K562 (cell line): ENCODE measurements around the gene NHS. TPM values are rescaled to one million over a fixed set of nuclear protein-coding genes. Genes with fewer than 3 reads are reported as not detected.
"Not testable (repeated sequence)": the region's sequence is repeated elsewhere in the genome, so short reads cannot be mapped to it uniquely, and the experiment has no call there.

Source experiments
- ATAC-seq: fragments of 200-7000 bp; cut with Tn5 transposase; 3 replicates; pipeline ENCODE4 v1.9.1; 2020; ENCODE audit warnings: moderate library complexity
- BruUV-seq: library from RNA; stranded (reverse); fragments of 400-500 nt; replicated peaks from 2 replicates; lab custom pipeline; 2021; lab: Mats Ljungman, UMichigan
- CTCF ChIA-PET: fragments of 300-600 bp; formaldehyde crosslinking; extraction: SDS; loops from one replicate; lab custom pipeline; 2021; ENCODE audit warnings: low intra/inter-chr PET ratio; lab: Yijun Ruan, JAX
- POLR2A ChIA-PET: fragments of 300-600, 350-650 bp; sonication (Branson Sonifier 250); formaldehyde crosslinking; extraction: SDS; loops from one replicate; lab custom pipeline; 2021; ENCODE audit warnings: antibody characterized with exemption, inconsistent platforms; lab: Yijun Ruan, JAX
- DNase-seq, 4 experiments: peaks; one replicate each; pipeline versions ENCODE4 v3.0.0 to v3.0.0-alpha.2; 2011 to 2018; ENCODE audit warnings: low spot score in 3 of 4, mixed read lengths in 3 of 4; ENCODE audit errors: extremely low read depth in 1 of 4
- FAIRE-seq: peaks from 2 replicates; lab custom pipeline; 2011; peaks lifted over from hg19 to GRCh38; lab: Jason Lieb, UNC
- H2AFZ ChIP-seq: 2 replicates; pipeline ENCODE4 v1.6.0; 2011; ENCODE audit warnings: low read depth, low read length, control low read depth, inconsistent platforms
- H3K27ac ChIP-seq: fragments of 200-600 bp; 3 replicates; pipeline ENCODE4 v1.8.0; 2011; ENCODE audit warnings: low read depth, mild to moderate bottlenecking, control low read depth, inconsistent platforms, low read length, moderate library complexity, mixed read lengths; ENCODE audit errors: extremely low read depth
- H3K27me3 ChIP-seq, 2 experiments: fragments of 300-600 bp in 1 of 2; 2 replicates in 1 of 2; 3 replicates in 1 of 2; pipeline versions ENCODE4 v1.6.0 to v1.8.0; 2011; ENCODE audit warnings: inconsistent platforms in 2 of 2, low read length in 2 of 2, mild to moderate bottlenecking in 1 of 2, mixed read lengths in 1 of 2, moderate library complexity in 1 of 2; ENCODE audit not compliant: control insufficient read depth in 2 of 2, insufficient read depth in 2 of 2
- H3K36me3 ChIP-seq: fragments of 300-600 bp; 3 replicates; pipeline ENCODE4 v1.8.0; 2011; ENCODE audit warnings: mild to moderate bottlenecking, low read length, inconsistent platforms; ENCODE audit not compliant: control insufficient read depth, insufficient read depth
- H3K4me1 ChIP-seq, 2 experiments: fragments of 200-600 bp in 1 of 2; replicated peaks in 1 of 2; 2 replicates in 1 of 2; 3 replicates in 1 of 2; pipeline versions ENCODE4 v1.5.1 to v1.8.0; 2011; ENCODE audit warnings: inconsistent platforms in 2 of 2, low read length in 2 of 2, mild to moderate bottlenecking in 1 of 2, mixed read lengths in 1 of 2, moderate library complexity in 1 of 2; ENCODE audit not compliant: control insufficient read depth in 2 of 2, insufficient read depth in 2 of 2
- H3K4me2 ChIP-seq: 2 replicates; pipeline ENCODE4 v1.6.1; 2011; ENCODE audit warnings: low read length, control low read depth, inconsistent platforms, mixed read lengths; ENCODE audit not compliant: insufficient read depth
- H3K4me3 ChIP-seq: fragments of 200-600 bp; sonication (generic), shearing (Covaris generic); 2 replicates; pipeline ENCODE4 v1.5.1; 2016; ENCODE audit warnings: control low read depth, inconsistent platforms
- H3K79me2 ChIP-seq: fragments of 200-600 bp; 3 replicates; pipeline ENCODE4 v1.8.0; 2011; ENCODE audit warnings: low read length, inconsistent platforms; ENCODE audit not compliant: control insufficient read depth, insufficient read depth
- H3K9ac ChIP-seq, 2 experiments: 2 replicates each; pipeline versions ENCODE4 v1.6.0 to v1.6.1; 2011; ENCODE audit warnings: low read depth in 2 of 2, low read length in 2 of 2, control low read depth in 1 of 2, inconsistent platforms in 1 of 2, mild to moderate bottlenecking in 1 of 2, mixed read lengths in 1 of 2; ENCODE audit not compliant: insufficient read depth in 1 of 2
- H3K9me1 ChIP-seq: one replicate; pipeline ENCODE4 v1.6.0; 2011; ENCODE audit warnings: inconsistent platforms, mild to moderate bottlenecking, low read length, moderate library complexity; ENCODE audit not compliant: control insufficient read depth, insufficient read depth
- H3K9me3 ChIP-seq: replicated peaks from 2 replicates; pipeline ENCODE4 v1.5.1; 2011; ENCODE audit warnings: low read depth, low read length, inconsistent platforms; ENCODE audit not compliant: control insufficient read depth, insufficient read depth
- H4K20me1 ChIP-seq: replicated peaks from 2 replicates; pipeline ENCODE4 v1.6.1; 2011; ENCODE audit warnings: low read length, inconsistent platforms, mixed read lengths; ENCODE audit not compliant: control insufficient read depth, insufficient read depth
- ARID1B ChIP-seq: fragments of 450-650 bp; IDR thresholded peaks from 2 replicates; pipeline ENCODE4 v1.6.1; 2016; ENCODE audit warnings: antibody characterized with exemption, mild to moderate bottlenecking, inconsistent platforms
- EP400 ChIP-seq: fragments of 450-650 bp; IDR thresholded peaks from 2 replicates; pipeline ENCODE4 v1.6.1; 2017; ENCODE audit warnings: antibody characterized with exemption, mild to moderate bottlenecking, moderate library complexity
- MED1 ChIP-seq: sonication (generic); formaldehyde crosslinking; IDR thresholded peaks from 2 replicates; pipeline ENCODE4 v1.8.1; 2023; ENCODE audit warnings: missing genetic modification reagents, borderline replicate concordance
- SMAD2 ChIP-seq: fragments of 150-350 bp; IDR thresholded peaks from 2 replicates; pipeline ENCODE4 v1.6.1; 2014; ENCODE audit warnings: low read depth, mild to moderate bottlenecking, low read length
- WGBS: fragments of 100-300 bp; shearing (Covaris generic); methylation state at CpG from one replicate; pipeline ENCODE4 v1.1.6; 2016; ENCODE audit warnings: low coverage, mixed read lengths; ENCODE audit not compliant: insufficient coverage; ENCODE audit errors: missing lambda C conversion rate; 5-methylcytosine and 5-hydroxymethylcytosine counted together
- in situ Hi-C: fragments of 300-500 bp; cut with MboI; formaldehyde crosslinking; loops from 4 replicates; pipeline ENCODE4 v1.15.0; 2018; ENCODE audit warnings: inconsistent platforms, mixed read lengths
- intact Hi-C: fragments of 100-400 bp; cut with micrococcal nuclease; formaldehyde crosslinking; loops from 2 replicates; pipeline ENCODE4 v1.14.2; 2022
- polyA plus RNA-seq, 8 experiments: library from polyadenylated mRNA; depleted of rRNA in 4 of 8; stranded (reverse) in 5 of 8; unstranded in 3 of 8; fragments of >200 nt; fragmentation: Nextera tagmentation in 2 of 8; fragmentation: Illumina TruSeq in 1 of 8; extraction: Ambion mirVana in 2 of 8; extraction: Trizol in 1 of 8; gene quantifications; 2 replicates each; pipeline versions ENCODE4 v1.2.1 to v1.2.3, GENCODE V29; 2011 to 2014; ENCODE audit warnings: inconsistent platforms in 1 of 8, missing spikeins in 1 of 8
- total RNA-seq, 7 experiments: library from RNA; depleted of rRNA in 6 of 7; stranded (reverse); fragments of >200 nt in 6 of 7; fragmentation: Illumina TruSeq in 2 of 7; extraction: Trizol in 2 of 7; gene quantifications; 2 replicates each; pipeline versions ENCODE4 v1.2.1 to v1.2.3, GENCODE V29; 2011 to 2021; ENCODE audit warnings: low replicate concordance in 1 of 7

Gene NHS
- total and polyA plus RNA-seq, 9 of the 15 experiments (the other 6 are each of a cell fraction or from before 2014, with no cell fraction given), result 0.02 TPM; not detected in 8

DNA sequence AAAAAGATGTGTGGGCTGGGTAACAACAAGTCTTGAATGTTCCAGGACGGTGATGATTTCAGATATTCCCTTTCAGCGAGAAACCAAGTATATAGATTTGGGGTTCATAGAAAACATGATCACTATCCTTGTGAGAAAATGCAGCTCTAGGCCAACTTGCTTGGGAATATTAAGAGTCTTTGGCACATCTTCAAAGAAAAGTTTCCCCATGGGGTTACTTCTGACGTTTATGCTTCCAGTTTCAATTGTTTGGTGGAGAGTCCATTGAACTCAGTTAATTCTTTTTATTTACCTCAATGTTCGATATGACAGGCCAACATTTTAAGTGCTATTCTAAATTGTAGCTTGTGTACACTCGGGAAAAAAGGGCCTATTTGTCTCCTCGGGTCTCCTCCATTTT is 126.7 kb downstream of the NHS start:
- Histone ChIP-seq H3K4me3 (no peak overlapping the region), H3K4me2 (no peak overlapping the region), H3K9me3 (no peaks in the 10 kb centered on the region), H3K79me2 (no peaks in the 10 kb centered on the region), H3K9ac (no peak overlapping the region), H3K36me3 (no peaks in the 10 kb centered on the region), H3K27ac (no peak overlapping the region), H3K27me3 (no peaks in the 10 kb centered on the region), H2AFZ (no peak overlapping the region), H3K4me1 (no peaks in the 10 kb centered on the region), H4K20me1 (no peaks in the 10 kb centered on the region), H3K9me1 (no peaks in the 10 kb centered on the region)
- ChIA-PET CTCF (no interaction called here), POLR2A (interaction anchor here (0.6 kb wide), 1 partner anchor 79 kb away, joined by 3 read pairs; no protein-coding TSS in a partner anchor)
- in situ Hi-C loops (no loop called here), intact Hi-C loops (no loop called here)
- ATAC-seq (no peak), DNase-seq (no peak), FAIRE-seq (no peak)
- WGBS, result 0% methylated on average over 5 of the region's 6 CpGs
- TF ChIP-seq SMAD2 (no peak), EP400 (no peak), ARID1B (no peak), MED1 (CRISPR knock-in tag) (no peak)
- no TSS peak for BruUV-seq

DNA sequence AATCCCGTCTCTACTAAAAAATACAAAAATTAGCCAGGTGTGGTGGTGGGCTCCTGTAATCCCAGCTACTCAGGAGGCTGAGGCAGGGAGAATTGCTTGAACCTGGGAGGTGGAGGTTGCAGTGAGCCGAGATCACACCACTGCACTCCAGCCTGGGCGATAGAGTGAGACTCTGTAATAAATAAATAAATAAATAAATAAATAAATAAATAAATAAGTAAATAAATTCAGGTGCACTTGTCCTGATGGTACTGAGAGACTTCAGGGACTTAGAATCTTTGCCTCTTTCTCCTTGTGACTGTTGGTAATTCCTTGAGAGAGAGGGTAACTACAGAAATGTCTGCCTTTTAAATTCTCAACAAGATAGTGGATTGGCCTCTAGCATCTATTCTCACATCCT is 131.4 kb downstream of the NHS start:
- H3K4me3 ChIP-seq, in situ Hi-C loops, FAIRE-seq, CTCF ChIA-PET, POLR2A ChIA-PET, H3K36me3 ChIP-seq, H3K27ac ChIP-seq, DNase-seq, H3K9ac ChIP-seq, BruUV-seq, H3K4me1 ChIP-seq, H4K20me1 ChIP-seq, H3K27me3 ChIP-seq, H3K4me2 ChIP-seq, H2AFZ ChIP-seq, intact Hi-C loops, H3K9me1 ChIP-seq, H3K79me2 ChIP-seq, H3K9me3 ChIP-seq, ATAC-seq: not testable (repeated sequence)
- WGBS, result 0% methylated on average over 3 of the region's 3 CpGs
